GM06990 (cell line): Measurements from ENCODE around the gene TALDO1.

Experiments
- DNase-seq: peaks from one replicate; pipeline ENCODE4 v3.0.0-alpha.2; 2011; ENCODE audit not compliant: insufficient read length; ENCODE audit errors: extremely low read depth
- H3K27me3 ChIP-seq: replicated peaks from 2 replicates; pipeline ENCODE4 v1.6.0; 2011; ENCODE audit warnings: low read length; ENCODE audit not compliant: control insufficient read depth, insufficient read depth
- H3K36me3 ChIP-seq: 2 replicates; pipeline ENCODE4 v1.5.1; 2011; ENCODE audit warnings: low read length; ENCODE audit not compliant: control insufficient read depth, insufficient read depth
- H3K4me3 ChIP-seq: replicated peaks from 2 replicates; pipeline ENCODE4 v1.5.1; 2011; ENCODE audit warnings: low read depth, mild to moderate bottlenecking, control low read depth, low read length
- TF ChIP-seq, protein P1 (sequence below): IDR thresholded peaks from 2 replicates; pipeline ENCODE4 v1.5.1; 2011; ENCODE audit warnings: low read length, control low read depth, mild to moderate bottlenecking, inconsistent platforms; ENCODE audit not compliant: insufficient read depth, poor library complexity, severe bottlenecking

The TALDO1 gene

DNA sequence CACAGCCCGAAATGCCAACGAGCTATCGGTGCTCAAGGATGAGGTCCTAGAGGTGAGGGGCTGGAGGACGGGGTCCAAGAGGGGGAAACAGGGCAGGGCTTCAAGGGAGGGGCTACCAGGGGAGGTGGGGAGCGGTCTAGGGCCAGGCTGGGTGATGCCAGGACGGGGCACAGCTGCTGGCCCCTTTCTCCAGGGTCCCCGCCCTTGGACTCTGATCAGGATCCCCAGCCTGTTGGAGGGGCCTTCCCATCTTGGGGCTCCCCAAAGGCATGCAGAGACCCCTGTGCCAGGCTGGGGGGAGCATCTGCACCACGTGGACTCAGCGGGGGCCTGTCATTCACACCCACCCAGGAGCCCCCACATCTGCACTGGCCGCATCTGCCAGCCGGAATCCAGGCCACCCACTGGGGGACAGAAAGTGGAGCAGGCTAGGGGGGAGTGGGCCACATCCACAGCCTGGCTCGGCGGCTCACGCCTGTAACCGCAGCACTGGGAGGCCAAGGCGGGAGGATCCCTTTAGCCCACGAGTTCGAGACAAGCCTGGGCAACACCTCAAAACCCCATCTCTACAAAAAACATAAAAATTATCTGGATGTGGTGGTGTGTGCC, 22.4 kb upstream of the TALDO1 start:
- H3K36me3 ChIP-seq, result no peaks in the 10 kb centered on the region
- DNase-seq, result no peak
- TF ChIP-seq, protein P1, sequence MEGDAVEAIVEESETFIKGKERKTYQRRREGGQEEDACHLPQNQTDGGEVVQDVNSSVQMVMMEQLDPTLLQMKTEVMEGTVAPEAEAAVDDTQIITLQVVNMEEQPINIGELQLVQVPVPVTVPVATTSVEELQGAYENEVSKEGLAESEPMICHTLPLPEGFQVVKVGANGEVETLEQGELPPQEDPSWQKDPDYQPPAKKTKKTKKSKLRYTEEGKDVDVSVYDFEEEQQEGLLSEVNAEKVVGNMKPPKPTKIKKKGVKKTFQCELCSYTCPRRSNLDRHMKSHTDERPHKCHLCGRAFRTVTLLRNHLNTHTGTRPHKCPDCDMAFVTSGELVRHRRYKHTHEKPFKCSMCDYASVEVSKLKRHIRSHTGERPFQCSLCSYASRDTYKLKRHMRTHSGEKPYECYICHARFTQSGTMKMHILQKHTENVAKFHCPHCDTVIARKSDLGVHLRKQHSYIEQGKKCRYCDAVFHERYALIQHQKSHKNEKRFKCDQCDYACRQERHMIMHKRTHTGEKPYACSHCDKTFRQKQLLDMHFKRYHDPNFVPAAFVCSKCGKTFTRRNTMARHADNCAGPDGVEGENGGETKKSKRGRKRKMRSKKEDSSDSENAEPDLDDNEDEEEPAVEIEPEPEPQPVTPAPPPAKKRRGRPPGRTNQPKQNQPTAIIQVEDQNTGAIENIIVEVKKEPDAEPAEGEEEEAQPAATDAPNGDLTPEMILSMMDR, result no peak
- H3K27me3 ChIP-seq, result no peaks in the 10 kb centered on the region; the same call in 1 of the 2 replicates
- H3K4me3 ChIP-seq, result peak overlapping the region; percentile 45; the same call in 1 of the 2 replicates

DNA sequence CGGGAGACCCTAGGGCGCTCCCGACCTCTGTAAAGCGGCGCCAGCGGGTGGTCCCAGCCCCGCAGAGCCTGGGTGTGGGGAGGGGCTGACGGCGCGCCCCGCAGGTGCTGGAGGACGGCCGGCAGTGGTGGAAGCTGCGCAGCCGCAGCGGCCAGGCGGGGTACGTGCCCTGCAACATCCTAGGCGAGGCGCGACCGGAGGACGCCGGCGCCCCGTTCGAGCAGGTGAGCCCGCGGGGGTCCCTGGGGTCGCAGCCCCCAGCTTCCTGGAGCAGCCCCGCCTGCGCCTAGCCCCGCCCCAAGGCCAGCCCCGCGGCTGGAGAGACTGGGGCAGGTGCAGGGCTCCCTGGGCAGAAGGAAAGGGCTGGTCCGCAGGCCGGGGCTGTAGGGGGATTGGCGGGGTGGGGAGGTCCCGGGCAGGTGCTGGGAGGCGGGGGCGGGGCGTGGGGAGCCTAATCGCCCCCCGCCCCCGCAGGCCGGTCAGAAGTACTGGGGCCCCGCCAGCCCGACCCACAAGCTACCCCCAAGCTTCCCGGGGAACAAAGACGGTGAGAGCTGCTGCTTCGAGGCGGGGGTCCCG, 21.6 kb upstream of the TALDO1 start:
- no peaks in the 10 kb centered on the region for H3K36me3 ChIP-seq
- TF ChIP-seq, protein P1, result no peak
- H3K27me3 ChIP-seq, result no peaks in the 10 kb centered on the region; the same call in 1 of the 2 replicates
- no peak for DNase-seq
- peak overlapping the region; percentile 45 for H3K4me3 ChIP-seq

DNA sequence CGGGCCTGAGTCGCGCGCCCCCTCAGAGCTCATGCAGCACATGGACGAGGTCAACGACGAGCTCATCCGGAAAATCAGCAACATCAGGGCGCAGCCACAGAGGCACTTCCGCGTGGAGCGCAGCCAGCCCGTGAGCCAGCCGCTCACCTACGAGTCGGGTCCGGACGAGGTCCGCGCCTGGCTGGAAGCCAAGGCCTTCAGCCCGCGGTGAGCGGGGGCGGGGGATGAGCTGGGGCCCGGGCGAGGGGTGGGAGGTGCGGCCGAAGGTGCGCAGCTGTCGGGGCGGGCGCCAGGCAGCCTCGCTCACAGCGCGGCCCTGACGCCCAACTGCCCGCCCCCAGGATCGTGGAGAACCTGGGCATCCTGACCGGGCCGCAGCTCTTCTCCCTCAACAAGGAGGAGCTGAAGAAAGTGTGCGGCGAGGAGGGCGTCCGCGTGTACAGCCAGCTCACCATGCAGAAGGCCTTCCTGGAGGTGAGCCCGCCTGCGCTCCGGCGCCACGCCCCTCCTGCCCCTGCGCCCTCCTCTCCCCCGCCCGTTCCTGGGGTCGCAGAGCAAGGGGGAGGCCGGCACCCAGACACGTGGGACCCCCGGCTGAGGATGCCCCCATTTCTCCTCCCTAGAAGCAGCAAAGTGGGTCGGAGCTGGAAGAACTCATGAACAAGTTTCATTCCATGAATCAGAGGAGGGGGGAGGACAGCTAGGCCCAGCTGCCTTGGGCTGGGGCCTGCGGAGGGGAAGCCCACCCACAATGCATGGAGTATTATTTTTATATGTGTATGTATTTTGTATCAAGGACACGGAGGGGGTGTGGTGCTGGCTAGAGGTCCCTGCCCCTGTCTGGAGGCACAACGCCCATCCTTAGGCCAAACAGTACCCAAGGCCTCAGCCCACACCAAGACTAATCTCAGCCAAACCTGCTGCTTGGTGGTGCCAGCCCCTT, 20.7 kb upstream of the TALDO1 start:
- Histone ChIP-seq H3K27me3 (no peaks in the 10 kb centered on the region; the same call in 1 of the 2 replicates), H3K4me3 (peak overlapping the region; percentile 45), H3K36me3 (no peaks in the 10 kb centered on the region)
- TF ChIP-seq, protein P1, result no peak
- peak; percentile 74 for DNase-seq

DNA sequence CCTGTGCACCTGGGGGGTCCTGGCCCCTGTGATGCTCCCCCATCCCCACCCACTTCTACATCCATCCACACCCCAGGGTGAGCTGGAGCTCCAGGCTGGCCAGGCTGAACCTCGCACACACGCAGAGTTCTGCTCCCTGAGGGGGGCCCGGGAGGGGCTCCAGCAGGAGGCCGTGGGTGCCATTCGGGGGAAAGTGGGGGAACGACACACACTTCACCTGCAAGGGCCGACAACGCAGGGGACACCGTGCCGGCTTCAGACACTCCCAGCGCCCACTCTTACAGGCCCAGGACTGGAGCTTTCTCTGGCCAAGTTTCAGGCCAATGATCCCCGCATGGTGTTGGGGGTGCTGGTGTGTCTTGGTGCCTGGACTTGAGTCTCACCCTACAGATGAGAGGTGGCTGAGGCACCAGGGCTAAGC, 20.0 kb upstream of the TALDO1 start:
- no peak for DNase-seq

More for the DNA sequence above, 20.0 kb upstream of the TALDO1 start:
- no peaks in the 10 kb centered on the region; the same call in 1 of the 2 replicates for H3K27me3 ChIP-seq
- TF ChIP-seq, protein P1, result no peak
- H3K4me3 ChIP-seq, result no peak overlapping the region
- no peaks in the 10 kb centered on the region for H3K36me3 ChIP-seq
